GM21737 (cell line): ENCODE data around the gene C20orf202.
"Not testable (repeated sequence)": the region's sequence is repeated elsewhere in the genome, so short reads cannot be mapped to it uniquely, and the experiment has no call there.

ENCODE experiments used
- ATAC-seq: cut with Tn5 transposase; IDR thresholded peaks from one replicate; pipeline ENCODE4 v1.9.1; 2021; ENCODE audit warnings: mild to moderate bottlenecking, moderate library complexity; ENCODE audit not compliant: unreplicated experiment

Gene C20orf202

DNA sequence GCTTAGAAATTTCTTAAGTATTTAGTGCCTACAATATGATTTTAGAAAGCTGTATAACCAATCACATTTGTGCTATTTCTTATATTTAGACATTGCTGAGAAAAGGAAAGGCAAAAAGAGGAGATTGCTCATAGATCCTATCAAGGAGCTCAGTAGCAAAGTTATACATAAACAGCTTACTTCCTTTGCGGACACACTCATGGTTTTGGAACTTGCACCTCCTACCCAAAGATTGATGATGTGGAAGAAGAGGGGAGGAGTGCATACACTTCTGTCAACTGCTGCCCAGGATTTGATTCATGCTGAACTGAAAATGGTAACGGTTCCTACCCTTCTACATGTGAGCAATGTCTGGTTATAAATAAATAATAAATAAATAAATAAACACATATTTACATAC, 39.3 kb downstream of the C20orf202 start:
- no peak for ATAC-seq

DNA sequence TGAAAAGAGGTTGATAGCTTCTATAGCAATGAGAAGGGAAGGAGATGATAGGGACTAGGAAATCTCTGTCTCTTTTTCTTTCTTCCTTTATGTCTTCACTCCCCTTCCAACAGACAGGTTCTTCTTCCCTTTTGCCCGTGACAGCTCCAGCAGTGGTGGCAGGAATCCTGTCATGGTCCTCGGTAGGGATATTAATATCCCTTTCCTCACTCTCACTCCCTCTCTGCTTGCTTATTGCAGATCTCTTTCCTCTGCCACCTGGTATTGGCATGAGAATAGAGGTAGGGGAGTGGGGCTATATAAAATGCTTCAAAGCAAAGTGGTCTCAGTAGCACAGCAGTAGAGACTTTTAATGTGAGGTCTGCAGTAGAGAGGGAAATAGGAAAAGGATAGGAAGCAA, 42.3 kb downstream of the C20orf202 start:
- ATAC-seq, result no peak

DNA sequence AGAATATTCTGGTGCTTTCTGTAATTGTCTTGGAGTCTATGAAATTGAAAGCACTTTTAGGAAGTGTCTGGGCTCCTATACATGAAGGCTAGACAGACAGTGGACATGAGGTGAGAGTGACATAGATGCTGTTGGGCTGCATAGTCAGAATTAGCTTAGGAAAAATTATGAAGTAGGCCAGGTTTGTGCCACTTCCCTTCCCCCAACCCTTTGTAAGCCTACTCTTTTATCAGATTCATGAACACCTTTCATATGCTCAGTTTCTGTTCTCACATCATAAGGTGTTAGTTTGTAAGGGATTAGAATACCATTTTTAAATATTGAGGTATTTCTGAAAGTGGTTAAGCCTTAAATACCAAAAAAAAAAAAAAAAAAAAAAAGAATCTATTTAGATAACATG, 44.4 kb downstream of the C20orf202 start:
- ATAC-seq, result no peak

DNA sequence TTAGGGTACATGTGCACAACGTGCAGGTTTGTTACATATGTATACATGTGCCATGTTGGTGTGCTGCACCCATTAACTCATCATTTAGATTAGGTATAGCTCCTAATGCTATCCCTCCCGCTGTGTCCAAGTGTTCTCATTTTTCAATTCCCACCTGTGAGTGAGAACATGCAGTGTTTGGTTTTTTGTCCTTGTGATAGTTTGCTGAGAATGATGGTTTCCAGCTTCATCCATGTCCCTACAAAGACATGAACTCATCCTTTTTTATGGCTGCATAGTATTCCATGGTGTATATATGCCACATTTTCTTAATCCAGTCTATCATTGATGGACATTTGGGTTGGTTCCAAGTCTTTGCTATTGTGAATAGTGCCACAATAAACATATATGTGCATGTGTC, 47.0 kb downstream of the C20orf202 start:
- not testable (repeated sequence) for ATAC-seq

DNA sequence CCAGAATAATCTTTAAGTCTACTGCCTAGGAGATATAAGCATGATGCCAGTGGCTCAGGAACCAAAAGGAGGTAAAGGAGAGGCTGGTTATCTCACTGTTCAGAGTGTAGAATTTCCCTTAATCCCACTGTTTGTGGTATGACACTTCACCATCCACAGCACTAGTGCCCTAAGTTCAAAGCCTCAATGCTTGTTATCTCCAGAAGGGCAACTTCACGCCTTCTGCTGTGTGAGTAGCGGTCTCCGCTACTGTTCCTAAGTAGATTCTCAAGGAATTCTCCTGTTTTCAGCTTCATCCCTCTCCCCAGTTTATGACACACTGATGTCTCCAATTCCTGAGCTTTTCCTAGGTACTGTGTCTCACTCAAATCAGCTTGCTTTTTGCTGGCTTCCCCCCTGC, 49.2 kb downstream of the C20orf202 start:
- no peak for ATAC-seq

DNA sequence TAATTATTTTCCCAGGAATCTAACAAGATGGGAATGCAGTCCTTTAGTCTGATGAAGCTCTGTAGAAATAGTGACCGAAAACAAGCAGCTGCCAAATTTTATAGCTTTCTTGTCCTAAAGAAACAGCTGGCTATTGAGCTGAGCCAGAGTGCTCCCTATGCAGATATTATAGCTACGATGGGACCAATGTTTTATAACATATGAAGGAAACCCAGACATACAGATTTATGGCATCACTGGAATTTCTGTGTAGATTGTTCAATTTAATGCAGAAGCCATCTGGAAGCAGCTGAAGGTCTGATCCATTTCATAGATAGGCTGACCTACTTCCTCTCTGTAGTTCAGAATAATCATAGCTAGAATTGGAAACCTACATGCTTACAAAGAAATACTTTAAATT, 51.0 kb downstream of the C20orf202 start:
- ATAC-seq, result no peak

DNA sequence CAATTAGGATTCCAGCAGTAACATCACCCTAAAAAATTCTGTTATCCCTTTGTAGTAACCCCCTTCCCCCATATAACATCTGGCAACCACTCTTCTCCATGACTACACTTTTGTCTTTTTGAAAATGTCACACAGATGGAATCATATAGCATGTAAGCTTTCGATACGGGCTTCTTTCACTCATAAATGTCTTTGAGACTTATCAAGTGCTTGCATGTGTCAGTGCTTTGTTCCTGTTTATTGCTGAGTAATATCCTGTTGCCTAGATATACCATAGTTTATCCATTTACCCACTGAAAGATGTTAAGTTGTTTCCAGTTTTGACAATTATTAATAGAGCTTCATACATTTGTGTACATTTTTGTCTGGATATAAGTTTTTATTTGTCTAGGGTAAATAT, 52.4 kb downstream of the C20orf202 start:
- no peak for ATAC-seq
